Liver (tissue), 9 donors: Measurements from ENCODE around the gene GOLGA6B. TPM values are rescaled to one million over a fixed set of nuclear protein-coding genes. Genes with fewer than 3 reads are reported as not detected.
"Not testable (repeated sequence)": the region's sequence is repeated elsewhere in the genome, so short reads cannot be mapped to it uniquely, and the experiment has no call there.

Source experiments
- DNase-seq: peaks from one replicate; pipeline ENCODE4 v3.0.0-alpha.2; 2017; ENCODE audit warnings: low spot score
- H3K27ac ChIP-seq, 2 donors: one replicate each; pipeline ENCODE4 v1.7.0; 2013; ENCODE audit warnings: inconsistent platforms in 2 of 2, low read length in 2 of 2, control low read depth in 1 of 2, low read depth in 1 of 2, mild to moderate bottlenecking in 1 of 2
- H3K27me3 ChIP-seq, 4 donors: one replicate each; pipeline versions ENCODE4 v1.6.1 to v1.7.0; 2013; ENCODE audit warnings: low read length in 3 of 4, inconsistent platforms in 1 of 4, mild to moderate bottlenecking in 1 of 4, moderate library complexity in 1 of 4; ENCODE audit not compliant: control insufficient read depth in 4 of 4, insufficient read depth in 4 of 4
- H3K36me3 ChIP-seq, 4 donors: one replicate each; pipeline versions ENCODE4 v1.6.1 to v1.7.0; 2013; ENCODE audit warnings: low read length in 3 of 4, mild to moderate bottlenecking in 3 of 4, low read depth in 1 of 4, moderate library complexity in 1 of 4; ENCODE audit not compliant: control insufficient read depth in 4 of 4, insufficient read depth in 3 of 4
- H3K4me1 ChIP-seq, 4 donors: one replicate each; pipeline versions ENCODE4 v1.6.1 to v1.7.0; 2013; ENCODE audit warnings: low read length in 3 of 4, mild to moderate bottlenecking in 3 of 4, moderate library complexity in 1 of 4; ENCODE audit not compliant: control insufficient read depth in 4 of 4, insufficient read depth in 4 of 4
- H3K4me3 ChIP-seq, 3 donors: one replicate each; pipeline versions ENCODE4 v1.6.1 to v1.7.0; 2013; ENCODE audit warnings: low read length in 3 of 3, control low read depth in 1 of 3, low read depth in 1 of 3, mild to moderate bottlenecking in 1 of 3
- H3K9ac ChIP-seq, 2 donors: one replicate each; pipeline ENCODE4 v1.7.0; 2013; ENCODE audit warnings: low read length in 2 of 2, mild to moderate bottlenecking in 2 of 2, moderate library complexity in 2 of 2, control low read depth in 1 of 2, low read depth in 1 of 2
- H3K9me3 ChIP-seq, 4 donors: one replicate each; pipeline versions ENCODE4 v1.6.1 to v1.7.0; 2013; ENCODE audit warnings: low read length in 3 of 4; ENCODE audit not compliant: control insufficient read depth in 4 of 4
- ATF3 ChIP-seq: IDR thresholded peaks from 2 replicates; pipeline ENCODE4 v1.6.1; 2016; ENCODE audit warnings: antibody characterized with exemption
- CTCF ChIP-seq: fragments of 150-350 bp; IDR thresholded peaks from 2 replicates; pipeline ENCODE4 v1.5.1; 2017; ENCODE audit warnings: improper control_type of control experiment, low read depth, low read length; ENCODE audit not compliant: missing input control
- FOXA2 ChIP-seq: IDR thresholded peaks from 2 replicates; pipeline ENCODE4 v1.6.1; 2016; ENCODE audit warnings: antibody characterized with exemption
- GABPA ChIP-seq, 2 donors: IDR thresholded peaks in 1 of 2; conservative IDR thresholded peaks in 1 of 2; 2 replicates each; pipeline ENCODE4 v1.6.1; 2016; ENCODE audit warnings: antibody characterized with exemption in 2 of 2, mild to moderate bottlenecking in 1 of 2, moderate library complexity in 1 of 2
- HNF4G ChIP-seq: IDR thresholded peaks from 2 replicates; pipeline ENCODE4 v1.6.1; 2016; ENCODE audit warnings: antibody characterized with exemption
- JUND ChIP-seq, 2 donors: IDR thresholded peaks; 2 replicates each; pipeline ENCODE4 v1.6.1; 2016; ENCODE audit warnings: antibody characterized with exemption in 2 of 2
- NR2F2 ChIP-seq: IDR thresholded peaks from 2 replicates; pipeline ENCODE4 v1.6.1; 2016; ENCODE audit warnings: antibody characterized with exemption
- REST ChIP-seq: IDR thresholded peaks from 2 replicates; pipeline ENCODE4 v1.6.1; 2016; ENCODE audit warnings: antibody characterized with exemption, mild to moderate bottlenecking
- SP1 ChIP-seq: IDR thresholded peaks from 2 replicates; pipeline ENCODE4 v1.6.1; 2018; ENCODE audit warnings: antibody characterized with exemption, mild to moderate bottlenecking
- TAF1 ChIP-seq: conservative IDR thresholded peaks from 2 replicates; pipeline ENCODE4 v1.6.1; 2016; ENCODE audit warnings: antibody characterized with exemption, mild to moderate bottlenecking
- YY1 ChIP-seq: IDR thresholded peaks from 2 replicates; pipeline ENCODE4 v1.6.1; 2016; ENCODE audit warnings: antibody characterized with exemption, mild to moderate bottlenecking
- WGBS: extraction: QIAGEN DNeasy Blood & Tissue Kit; methylation state at CpG from one replicate; pipeline ENCODE4 v1.1.7; 2013; 5-methylcytosine and 5-hydroxymethylcytosine counted together
- polyA plus RNA-seq, 2 donors: library from polyadenylated mRNA; stranded (reverse) in 1 of 2; unstranded in 1 of 2; fragments of 200-250 nt in 1 of 2; fragments of >200 nt in 1 of 2; fragmentation: Nextera tagmentation in 1 of 2; extraction: Ambion mirVana in 1 of 2; gene quantifications; one replicate each; pipeline versions ENCODE4 v1.2.1 to v1.2.3, GENCODE V29; 2013 to 2015
- total RNA-seq, 2 donors: library from RNA; depleted of rRNA; stranded (reverse); fragments of >200 nt; gene quantifications; one replicate each; pipeline ENCODE4 v1.2.3, GENCODE V29; 2014
- TF ChIP-seq, protein P1 (sequence below): IDR thresholded peaks from 2 replicates; pipeline ENCODE4 v1.6.1; 2016; ENCODE audit warnings: antibody characterized with exemption
- TF ChIP-seq, protein P2 (sequence below): IDR thresholded peaks from 2 replicates; pipeline ENCODE4 v1.6.1; 2016; ENCODE audit warnings: antibody characterized with exemption
- donor health status: healthy.
- donor health status: healthy.
- donor health status: healthy.
- donor health status: healthy.
- donor health status: healthy.

Gene GOLGA6B
- total and polyA plus RNA-seq, 4 donors: 0.03 to 1.0 (median 0.05) TPM; not detected in 1

GRCh38 chr15:72700076-72700475 is 45.6 kb downstream of the GOLGA6B start:
- WGBS: 96% methylated on average over 9 of the region's 9 CpGs

DNA sequence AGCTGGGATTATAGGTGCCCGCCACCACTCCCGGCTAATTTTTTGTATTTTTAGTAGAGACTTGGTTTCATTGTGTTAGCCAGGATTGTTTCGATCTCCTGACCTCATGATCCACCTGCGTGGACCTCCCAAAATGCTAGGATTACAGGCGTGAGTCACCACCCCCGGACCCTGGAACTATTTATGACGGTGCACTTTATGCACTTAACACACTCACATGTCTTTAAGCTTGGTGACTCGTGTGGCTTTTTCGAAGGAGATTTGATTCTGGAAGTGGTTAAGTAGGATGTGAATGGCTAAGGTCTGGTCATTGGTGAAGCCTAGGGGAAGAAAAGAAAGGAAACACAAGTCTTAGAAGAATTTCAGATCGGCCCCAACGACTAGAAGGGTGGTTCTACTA is 51.8 kb downstream of the GOLGA6B start:
- Histone ChIP-seq H3K36me3 (peaks cover 0 to 2% (median 0%) of the 10 kb centered on the region in 4 donors), H3K27ac (no peak overlapping the region), H3K4me3 (no peak overlapping the region), H3K9me3 (no peaks in the 10 kb centered on the region), H3K4me1 (no peaks in the 10 kb centered on the region), H3K27me3 (no peaks in the 10 kb centered on the region), H3K9ac (no peak overlapping the region)
- TF ChIP-seq SP1: no peak
- TF ChIP-seq CTCF: no peak
- TF ChIP-seq TAF1: no peak
- no peak for TF ChIP-seq YY1
- no peak for TF ChIP-seq FOXA2
- TF ChIP-seq, protein P1, sequence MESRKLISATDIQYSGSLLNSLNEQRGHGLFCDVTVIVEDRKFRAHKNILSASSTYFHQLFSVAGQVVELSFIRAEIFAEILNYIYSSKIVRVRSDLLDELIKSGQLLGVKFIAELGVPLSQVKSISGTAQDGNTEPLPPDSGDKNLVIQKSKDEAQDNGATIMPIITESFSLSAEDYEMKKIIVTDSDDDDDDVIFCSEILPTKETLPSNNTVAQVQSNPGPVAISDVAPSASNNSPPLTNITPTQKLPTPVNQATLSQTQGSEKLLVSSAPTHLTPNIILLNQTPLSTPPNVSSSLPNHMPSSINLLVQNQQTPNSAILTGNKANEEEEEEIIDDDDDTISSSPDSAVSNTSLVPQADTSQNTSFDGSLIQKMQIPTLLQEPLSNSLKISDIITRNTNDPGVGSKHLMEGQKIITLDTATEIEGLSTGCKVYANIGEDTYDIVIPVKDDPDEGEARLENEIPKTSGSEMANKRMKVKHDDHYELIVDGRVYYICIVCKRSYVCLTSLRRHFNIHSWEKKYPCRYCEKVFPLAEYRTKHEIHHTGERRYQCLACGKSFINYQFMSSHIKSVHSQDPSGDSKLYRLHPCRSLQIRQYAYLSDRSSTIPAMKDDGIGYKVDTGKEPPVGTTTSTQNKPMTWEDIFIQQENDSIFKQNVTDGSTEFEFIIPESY: no peak
- TF ChIP-seq ATF3: no peak
- no peak for TF ChIP-seq GABPA (IDR thresholded peaks at IDR 0.05 in 1 of 2, conservative IDR thresholded peaks at IDR 0.05 in 1 of 2)
- no peak for TF ChIP-seq NR2F2
- TF ChIP-seq, protein P2, sequence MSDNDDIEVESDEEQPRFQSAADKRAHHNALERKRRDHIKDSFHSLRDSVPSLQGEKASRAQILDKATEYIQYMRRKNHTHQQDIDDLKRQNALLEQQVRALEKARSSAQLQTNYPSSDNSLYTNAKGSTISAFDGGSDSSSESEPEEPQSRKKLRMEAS: no peak
- no peak for TF ChIP-seq HNF4G
- no peak for DNase-seq
- WGBS: 98% methylated on average over 11 of the region's 11 CpGs

More at GRCh38 chr15:72700076-72700475, 45.6 kb downstream of the GOLGA6B start:
- DNase-seq: no peak
- Histone ChIP-seq H3K4me3 (no peak overlapping the region), H3K27me3 (no peaks in the 10 kb centered on the region), H3K36me3 (peaks cover 0 to 3% (median 0%) of the 10 kb centered on the region in 4 donors), H3K4me1 (no peaks in the 10 kb centered on the region), H3K27ac (no peak overlapping the region), H3K9me3 (no peaks in the 10 kb centered on the region), H3K9ac (no peak overlapping the region)
- TF ChIP-seq JUND (IDR thresholded peaks at IDR 0.05) (no peak), NR2F2 (no peak), REST (no peak)

DNA sequence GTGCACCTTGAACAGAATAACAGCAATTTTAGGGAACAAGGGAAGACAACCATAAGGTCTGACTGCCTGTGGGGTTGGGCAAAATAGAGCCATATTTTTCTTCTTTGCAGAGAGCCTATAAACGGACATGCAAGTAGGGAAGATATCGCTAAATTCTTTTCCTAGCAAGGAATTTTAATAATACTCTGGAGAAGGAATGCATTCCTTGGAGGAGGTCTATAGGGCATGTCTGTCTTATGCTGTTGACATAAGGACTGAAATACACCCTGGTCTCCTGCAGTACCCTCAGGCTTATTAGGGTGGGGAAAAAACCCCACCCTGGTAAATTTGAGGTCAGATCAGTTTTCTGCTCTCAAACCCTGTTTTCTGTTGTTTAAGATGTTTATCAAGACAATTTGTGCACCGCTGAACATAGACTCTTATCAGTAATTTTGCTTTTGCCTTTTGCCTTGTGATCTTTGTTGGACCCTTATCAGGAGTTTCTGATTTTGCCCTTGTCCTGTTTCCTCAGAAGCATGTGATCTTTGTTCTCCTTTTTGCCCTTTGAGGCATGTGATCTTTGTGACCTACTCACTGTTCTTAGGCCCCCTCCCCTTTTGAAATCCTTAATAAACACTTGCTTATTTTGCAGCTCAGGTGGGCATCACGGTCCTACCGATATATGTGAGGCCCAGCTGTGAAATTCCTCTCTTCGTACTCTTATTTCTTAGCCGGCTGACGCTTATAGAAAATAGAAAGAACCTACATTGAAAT is 54.2 kb downstream of the GOLGA6B start:
- H3K9ac ChIP-seq, H3K4me1 ChIP-seq, H3K9me3 ChIP-seq, H3K27ac ChIP-seq, DNase-seq, H3K4me3 ChIP-seq, H3K27me3 ChIP-seq: not testable (repeated sequence)
- peaks cover 0 to 16% (median 10%) of the 10 kb centered on the region in 4 donors for H3K36me3 ChIP-seq
- WGBS: 92% methylated on average over 8 of the region's 8 CpGs
